GM19351 (cell line): ENCODE measurements around the gene CNST.
A peak's percentile ranks its signal among the peaks of the same experiment; 100 is the strongest.
"Not testable (repeated sequence)": the region's sequence is repeated elsewhere in the genome, so short reads cannot be mapped to it uniquely, and the experiment has no call there.

Experiments
- ATAC-seq: cut with Tn5 transposase; IDR thresholded peaks from one replicate; pipeline ENCODE4 v1.9.1; 2021; ENCODE audit warnings: mild to moderate bottlenecking, moderate library complexity; ENCODE audit not compliant: unreplicated experiment

The CNST gene

DNA sequence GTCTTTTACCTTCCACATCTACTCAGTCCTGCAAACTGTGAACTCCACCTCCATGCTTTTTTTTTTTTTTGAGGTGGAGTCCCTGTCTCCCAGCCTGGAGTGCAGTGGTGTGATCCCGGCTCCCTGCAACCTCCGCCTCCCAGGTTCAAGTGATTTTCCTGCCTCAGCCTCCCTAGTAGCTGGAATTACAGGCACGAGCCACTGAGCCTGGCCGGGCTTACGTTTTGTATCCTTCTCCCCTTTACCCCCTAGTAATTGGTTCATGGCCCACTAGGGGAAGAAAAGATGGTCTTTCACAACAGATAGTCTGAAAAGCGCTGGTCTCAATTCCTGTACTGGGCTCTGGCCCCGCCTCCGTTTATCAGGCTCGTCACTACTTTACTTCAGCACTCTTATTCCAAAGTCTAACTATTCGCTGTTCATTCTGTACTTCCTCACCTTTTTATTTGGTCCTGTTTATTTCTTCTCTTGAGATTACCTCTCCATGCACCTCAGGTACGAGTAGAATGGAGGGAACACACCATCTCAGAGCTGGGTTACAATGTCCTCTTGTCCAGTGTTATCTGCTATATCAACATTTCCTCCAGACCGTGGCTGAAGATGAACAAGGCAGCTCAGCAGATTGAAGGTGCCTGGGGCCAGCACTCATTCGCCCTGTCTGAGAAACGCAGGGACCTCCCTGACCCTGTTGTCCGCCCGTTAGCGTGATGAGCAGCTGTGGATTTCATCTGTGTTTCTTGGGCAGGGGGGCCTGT lies 16.2 kb downstream of the CNST start:
- no peak for ATAC-seq

DNA sequence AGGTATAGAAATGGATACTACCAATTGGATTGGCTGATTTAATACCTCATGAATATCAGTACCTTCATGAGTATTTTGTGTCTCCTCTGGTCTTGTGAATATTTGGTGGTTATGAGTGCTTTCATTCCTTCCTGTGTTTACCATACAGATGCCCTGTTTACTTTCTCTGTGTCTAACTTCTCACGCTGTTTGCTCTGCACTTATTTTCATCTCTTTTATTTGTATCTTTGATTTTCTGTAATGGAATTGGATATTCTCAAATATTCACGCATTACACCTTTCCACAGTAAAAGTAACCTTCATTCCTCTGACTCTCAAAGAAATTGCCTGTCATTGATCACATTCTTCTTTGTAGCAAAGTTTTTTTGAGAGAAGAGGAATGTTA lies 16.8 kb downstream of the CNST start:
- ATAC-seq = no peak

DNA sequence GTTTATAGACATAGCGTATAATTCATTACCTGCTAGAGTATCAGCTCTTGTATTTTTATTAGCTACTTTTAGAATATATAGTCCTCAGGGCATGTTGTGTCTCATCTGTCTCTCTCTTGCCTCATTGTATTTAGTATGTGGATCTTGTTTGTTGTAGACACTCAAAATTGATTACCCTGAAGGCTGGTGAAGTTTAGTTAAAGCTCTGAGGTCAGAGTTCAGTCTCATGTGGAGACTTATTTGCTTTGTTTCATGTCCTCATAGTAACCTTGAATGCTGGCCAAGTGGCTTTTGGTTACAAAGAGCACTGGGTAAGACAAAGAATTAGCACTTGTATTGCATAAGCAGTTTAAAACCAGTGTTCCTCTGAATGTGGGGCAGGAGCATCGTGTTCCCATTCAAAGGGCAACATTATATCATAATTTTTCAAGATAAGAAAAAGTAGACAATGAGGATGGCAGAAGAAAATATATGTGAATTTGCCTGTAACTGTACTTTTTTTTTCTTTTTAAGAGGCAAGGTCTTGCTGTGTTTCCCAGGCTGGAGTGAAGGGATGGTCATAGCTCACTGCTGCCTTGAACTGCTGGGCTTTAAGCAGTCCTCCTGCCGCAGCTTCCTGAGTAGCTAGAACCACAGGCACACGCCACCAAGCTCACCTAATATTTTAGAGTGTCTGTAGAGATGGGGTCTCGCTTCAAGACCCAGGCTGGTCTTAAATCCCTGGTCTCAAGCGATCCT lies 17.4 kb downstream of the CNST start:
- ATAC-seq = no peak

DNA sequence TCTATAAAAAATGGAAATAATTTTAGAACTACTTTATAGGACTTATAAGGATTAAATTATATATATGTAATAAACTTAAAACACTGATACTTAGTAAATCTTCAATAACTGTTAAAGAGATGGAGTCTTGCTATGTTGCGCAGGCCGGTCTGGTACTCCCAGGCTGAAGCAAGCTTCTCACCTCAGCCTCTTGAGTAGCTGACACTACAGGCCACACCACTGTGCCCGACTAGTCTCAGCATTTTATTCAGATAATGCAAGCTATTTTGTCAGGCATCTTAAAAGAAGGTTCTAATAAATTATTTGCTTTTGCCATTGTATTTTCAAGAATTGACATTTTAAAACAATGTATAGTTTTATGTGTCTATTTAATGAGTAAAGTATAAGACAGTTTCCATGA lies 20.8 kb downstream of the CNST start:
- no peak for ATAC-seq

DNA sequence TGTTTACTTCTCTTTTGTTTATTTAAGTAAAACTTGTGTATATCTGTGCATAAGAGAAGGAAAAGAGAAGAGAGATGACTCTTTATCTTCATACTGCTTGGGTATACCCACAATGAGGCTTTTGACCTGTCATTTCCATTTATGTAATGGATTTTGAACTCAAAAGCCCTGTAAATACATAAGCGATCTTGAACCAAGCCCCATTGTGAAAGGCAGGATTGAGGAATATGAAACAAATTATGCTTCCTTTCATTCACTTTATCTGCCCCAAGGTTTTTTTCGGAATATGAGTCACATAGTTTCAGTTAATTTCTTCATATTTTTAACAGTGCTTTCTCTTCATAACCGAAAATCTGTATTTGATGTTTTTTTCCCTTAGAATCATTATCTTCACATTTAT lies 21.4 kb downstream of the CNST start:
- peak; percentile 32 for ATAC-seq

DNA sequence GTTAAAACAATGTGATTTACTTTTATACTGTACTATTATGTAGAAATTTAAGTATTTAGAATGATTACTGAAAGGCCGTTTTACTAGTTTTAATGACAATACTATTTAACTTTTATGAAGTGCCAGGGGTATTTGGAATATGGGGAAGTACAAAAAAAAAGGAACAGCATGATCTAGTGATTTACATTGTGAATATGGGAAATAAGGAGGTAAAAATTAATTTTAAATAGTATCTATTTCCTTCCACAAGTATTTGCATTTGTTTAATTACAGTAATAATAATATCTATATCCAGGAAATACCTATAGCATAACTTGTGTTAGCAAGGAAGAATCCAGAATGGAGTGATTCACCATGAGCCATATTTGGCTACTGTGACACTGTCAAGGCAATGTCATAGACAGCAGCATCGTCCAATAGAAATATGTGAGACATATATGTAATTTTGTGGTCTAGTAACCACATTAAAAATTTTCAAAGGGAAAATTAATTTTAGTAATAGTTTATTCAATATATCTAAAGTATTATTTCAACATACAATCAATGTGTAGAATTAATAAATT lies 22.0 kb downstream of the CNST start:
- no peak for ATAC-seq

DNA sequence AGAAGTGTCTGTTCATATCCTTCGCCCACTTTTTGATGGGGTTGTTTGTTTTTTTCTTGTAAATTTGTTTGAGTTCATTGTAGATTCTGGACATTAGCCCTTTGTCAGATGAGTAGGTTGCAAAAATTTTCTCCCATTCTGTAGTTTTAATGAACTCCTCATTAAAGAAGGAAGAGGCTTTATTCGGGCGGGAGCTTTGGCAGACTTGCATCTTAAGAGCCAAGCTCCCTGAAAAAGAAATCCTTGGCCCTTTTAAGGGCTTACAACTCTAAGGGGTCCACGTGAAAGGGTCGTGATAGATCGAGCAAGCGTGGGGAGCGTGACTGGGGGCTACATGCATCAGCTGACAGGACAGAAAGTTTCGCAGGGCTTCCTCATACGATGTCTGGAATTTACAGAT lies 23.7 kb downstream of the CNST start:
- not testable (repeated sequence) for ATAC-seq

DNA sequence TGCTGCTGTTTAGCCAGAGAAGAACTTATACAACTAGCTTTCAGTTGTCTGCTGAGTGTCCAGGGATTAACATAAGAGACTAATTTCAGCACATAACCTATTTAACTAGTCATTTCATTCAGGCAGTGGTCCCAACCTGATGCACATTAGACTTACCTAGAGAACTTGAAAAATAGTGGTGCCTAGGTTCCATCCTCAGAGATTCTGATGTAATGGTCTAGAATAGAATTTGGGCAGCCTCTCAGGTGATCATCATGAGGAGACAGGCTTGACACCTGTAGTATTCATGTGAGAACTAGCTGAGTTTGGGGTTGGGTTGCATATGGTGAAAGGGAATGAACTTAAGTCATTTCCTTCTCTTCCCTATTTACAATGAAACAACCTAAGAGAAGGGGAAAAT lies 24.8 kb downstream of the CNST start:
- ATAC-seq = peak; percentile 43

DNA sequence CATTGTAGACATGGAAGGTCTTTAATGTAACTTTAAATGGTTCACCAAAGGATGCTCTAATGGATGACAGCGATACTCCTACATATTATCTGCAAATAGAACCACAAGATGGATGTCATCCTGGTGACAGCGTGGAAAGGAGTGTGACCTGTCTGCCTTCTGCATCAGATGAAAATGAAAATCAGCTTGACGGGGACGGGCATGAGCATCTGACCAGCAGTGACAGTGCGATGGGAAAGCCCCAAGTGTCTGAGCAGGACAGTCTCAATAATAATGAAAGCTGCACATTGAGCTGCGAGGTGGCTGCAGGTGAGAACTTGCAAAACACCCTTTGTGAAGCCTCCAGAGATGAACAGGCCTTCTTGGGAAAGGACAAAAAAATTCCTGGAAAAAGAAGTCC lies 25.2 kb downstream of the CNST start:
- ATAC-seq = peak; percentile 96

DNA sequence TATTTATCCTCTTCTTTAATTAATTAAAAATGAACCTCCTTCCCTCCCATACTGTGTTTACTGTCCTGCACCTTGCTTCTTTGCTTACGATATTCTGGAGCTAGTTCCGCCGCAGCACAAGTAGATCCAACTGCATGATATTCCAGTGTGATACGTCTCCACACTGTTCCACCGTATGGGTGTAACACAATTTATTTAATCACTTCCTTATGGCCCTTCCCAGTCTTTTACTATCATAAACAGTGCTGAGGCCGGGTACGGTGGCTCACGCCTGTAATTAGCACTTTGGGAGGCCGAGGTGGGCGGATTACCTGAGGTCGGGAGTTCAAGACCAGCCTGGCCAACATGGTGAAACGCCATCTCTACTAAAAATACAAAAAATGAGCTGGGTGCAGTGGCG lies 25.7 kb downstream of the CNST start:
- ATAC-seq = no peak

DNA sequence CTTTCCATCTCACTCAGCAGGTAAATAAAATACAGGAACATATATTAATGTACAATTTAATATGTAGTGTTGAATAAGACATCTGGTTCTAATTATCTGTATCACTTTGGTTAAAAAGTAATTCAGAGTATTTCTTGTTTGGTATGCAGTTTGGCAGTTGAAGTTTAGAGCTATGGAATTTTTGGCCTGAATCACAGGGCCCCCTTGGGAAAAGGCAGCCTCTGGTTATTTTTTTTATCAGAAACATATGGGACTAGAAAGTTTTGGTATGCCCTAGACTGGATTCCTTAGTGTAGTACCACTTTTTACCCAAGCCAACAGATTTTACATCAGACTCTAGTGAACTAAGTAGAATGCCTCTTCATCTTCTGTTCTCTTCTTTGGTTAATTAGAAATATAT lies 26.4 kb downstream of the CNST start:
- no peak for ATAC-seq

DNA sequence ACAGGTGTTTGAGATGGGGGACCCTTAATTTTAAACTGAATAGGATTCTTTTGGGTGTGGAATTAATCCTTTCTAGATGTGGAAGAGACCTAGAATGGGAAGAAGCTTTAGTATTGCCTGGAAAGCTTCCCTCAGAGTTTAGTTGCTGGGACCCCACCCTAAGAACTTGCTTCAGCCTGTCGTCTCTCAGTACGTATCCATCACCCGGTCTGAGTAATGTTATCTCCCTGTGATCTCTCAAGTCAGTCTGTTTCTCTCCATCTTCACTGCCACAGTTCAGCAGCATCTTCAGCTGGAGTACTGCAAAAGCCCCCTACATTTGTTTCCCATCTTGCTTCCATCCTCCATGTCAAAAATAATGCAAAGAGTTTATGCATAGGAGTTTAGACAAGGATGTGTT lies 28.9 kb downstream of the CNST start:
- no peak for ATAC-seq

DNA sequence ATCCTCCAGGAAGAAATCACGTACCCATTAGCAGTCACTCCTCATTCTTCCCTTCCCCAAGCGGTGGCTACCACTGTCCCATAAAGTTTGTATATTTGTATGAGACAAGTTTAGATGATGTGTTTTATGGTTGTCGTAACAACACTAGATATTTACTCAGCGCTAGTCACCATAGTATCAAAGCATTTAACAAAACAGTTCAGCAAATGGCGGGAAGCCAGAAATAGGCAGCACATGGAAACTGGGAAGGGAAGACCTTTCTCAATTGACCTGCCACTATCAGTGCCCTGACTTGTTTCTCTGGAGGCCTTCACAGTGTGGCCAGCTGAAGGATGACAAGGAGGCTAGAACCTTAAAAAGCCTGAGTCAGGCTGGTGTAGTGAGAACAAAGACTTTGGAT lies 31.1 kb downstream of the CNST start:
- ATAC-seq = no peak

DNA sequence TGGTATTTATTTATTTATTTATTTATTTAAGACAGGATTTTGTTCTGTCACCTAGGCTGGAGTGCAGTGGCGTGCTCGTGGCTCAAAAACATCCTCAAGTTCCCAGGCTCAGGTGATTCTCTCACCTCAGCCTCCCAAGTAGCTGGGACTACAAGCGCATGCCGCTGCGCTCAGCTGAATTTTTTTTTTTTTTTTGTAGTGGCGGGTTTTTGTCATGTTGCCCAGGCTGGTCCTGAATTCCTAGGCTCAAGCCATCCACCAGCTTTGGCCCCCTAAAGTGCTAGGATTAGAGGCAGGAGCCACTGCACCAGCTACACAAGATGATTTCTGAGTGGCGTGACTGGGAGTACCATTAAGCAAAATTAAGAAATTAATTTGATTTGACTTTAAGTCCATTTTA lies 31.7 kb downstream of the CNST start:
- no peak for ATAC-seq

DNA sequence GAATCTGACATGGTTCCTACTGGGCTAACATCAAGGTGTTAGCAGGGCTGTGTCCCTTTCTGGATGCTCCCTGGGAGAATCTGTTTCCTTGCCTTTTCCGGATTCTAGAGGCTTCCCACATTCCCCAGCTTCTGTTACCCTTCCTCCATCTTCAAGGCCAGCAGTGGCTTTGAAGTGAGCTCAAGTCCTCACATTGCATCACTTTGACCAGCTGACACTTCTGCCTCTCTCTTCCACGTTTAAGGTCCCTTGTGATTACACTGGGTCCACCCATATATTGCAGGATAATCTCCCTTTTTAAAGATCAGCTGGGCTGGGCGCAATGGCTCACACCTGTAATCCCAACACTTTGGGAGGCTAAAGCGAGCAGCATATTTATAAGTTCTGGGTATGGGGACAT lies 33.1 kb downstream of the CNST start:
- ATAC-seq = no peak

DNA sequence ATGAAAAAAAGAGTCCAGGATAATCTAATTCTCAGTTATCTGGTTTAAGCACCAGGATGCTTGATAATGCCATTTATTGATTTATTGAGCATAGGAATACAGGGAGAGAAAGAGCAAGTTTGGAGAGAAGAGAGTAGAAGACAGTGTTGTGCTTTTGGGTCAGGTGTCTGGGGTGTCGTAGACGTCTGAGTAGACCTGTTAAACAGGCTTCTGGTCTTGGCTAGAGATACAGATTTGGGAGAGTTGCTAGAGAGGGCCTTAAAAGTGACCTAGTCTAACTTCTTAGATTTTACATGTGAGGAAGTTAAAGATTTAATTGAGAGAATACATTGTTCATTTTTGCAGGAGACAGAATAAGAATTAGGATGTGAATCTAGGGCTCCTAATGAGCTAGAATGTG lies 34.3 kb downstream of the CNST start:
- no peak for ATAC-seq

DNA sequence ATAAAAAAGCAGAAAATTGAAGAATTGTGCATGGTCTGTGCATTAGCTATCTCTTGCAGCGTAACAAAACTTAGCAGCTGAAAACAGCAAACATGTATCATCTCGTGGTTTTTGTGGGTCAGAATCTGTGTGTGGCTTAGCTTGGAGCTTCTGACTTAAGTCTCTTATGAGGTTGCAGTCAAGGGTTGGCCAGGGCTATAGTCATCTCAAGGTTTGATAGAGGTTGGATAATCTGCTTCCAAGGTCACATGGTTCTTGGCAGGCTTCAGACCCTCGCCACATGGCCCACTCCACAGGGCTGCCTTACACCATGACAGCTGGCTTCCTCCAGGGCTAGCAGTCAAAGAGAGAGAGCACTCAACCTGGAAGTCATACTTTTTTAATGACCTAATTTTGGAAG lies 35.9 kb downstream of the CNST start:
- no peak for ATAC-seq

DNA sequence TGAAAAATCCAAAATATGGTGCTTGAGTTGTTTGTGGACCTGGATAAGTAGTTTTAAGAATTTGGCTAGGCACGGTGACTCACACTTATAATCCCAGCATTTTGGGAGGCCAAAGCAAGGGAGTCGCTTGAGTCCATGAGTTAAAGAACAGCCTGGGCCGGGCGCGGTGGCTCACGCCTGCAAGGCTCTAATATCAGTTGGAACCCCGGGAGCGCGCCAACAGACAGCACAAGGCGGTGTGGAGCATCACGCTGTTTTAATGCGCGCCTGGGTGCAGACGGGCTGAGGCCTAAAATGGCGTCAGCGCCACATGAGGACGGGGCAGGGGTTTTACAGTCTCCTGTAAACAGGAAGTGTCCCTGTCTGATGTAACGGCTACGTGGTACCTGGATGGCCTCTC lies 39.0 kb downstream of the CNST start:
- ATAC-seq = not testable (repeated sequence)

DNA sequence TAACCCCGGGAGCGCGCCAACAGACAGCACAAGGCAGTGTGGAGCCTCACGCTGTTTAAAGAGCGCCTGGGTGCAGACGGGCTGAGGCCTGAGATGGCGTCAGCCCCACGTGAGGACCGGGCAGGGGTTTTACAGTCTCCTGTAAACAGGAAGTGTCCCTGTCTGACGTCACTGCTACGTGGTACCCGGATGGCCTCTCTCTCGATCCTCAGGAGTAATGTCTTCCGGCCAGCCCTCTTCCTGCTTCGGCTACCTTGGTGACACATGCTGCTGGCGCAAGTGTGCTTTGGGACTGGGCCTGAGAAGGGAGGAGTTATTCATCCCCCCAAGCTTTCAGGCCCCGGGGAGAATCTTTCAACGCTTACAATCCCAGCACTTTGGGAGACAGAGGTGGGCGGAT lies 41.2 kb downstream of the CNST start:
- no peak for ATAC-seq

DNA sequence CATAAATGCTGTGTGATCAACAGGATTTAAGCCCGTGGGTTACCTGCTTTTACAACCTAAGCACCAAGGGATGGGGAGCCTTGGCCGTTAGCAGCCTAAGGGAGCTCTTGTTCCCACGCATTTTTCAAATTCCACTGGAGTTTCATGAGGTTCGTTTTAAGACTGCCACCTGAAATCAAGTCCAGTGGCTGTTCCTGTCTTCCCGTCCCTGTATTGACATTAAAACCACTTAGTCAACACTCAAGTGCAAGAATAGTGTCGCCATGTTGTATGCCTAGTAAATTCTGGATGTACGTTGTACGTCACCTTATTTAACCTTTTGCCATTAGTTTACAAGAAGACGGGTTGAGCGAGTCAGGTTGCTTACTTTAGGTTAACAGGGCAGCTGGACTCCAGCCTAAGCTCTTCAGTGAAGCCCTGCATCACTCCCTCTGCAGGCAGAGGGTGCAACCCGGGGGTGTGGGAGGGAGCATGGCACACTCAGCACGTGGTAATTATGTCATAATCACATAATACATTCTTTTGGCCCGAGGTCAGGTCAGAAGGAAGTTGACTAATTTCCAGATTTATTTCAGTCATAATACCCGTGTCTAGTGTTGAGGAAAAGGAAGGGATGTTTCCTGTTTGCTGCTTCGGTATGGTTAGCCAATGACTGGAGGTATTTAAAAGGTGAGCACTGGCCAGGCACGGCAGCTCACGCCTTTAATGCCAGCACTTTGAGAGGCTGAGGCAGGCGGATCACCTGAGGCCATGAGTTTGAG lies 42.5 kb downstream of the CNST start:
- ATAC-seq = peak; percentile 85

DNA sequence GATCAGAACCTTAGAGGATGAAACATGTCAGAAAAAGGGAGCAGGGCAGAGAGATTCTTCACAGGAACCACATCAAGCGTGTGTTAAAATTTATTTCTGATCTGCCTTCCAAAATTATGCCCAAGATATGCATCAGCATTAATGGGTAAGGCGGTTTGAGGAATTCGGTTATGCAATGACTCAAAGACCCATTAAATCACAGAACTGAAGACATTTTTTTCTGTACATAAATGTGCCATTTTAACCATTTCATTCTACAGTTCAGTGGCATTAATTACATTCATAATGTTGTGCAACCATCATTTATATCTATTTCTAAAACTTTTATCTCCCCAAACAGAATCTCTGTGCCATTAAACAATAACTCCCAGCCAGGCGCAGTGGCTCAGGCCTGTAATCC lies 43.4 kb downstream of the CNST start:
- no peak for ATAC-seq
